Panc1 (cell line): ENCODE data around the gene DRP2. TPM values are rescaled to one million over a fixed set of nuclear protein-coding genes. Genes with fewer than 3 reads are reported as not detected.

ENCODE experiments used
- ATAC-seq: fragments of 200-7000 bp; cut with Tn5 transposase; 2 replicates; pipeline ENCODE4 v1.9.1; 2020; ENCODE audit warnings: mild to moderate bottlenecking, moderate library complexity
- BruUV-seq: library from RNA; stranded (reverse); fragments of 400-500 nt; replicated peaks from 2 replicates; lab custom pipeline; 2021; lab: Mats Ljungman, UMichigan
- CTCF ChIA-PET: fragments of 300-600 bp; sonication (Branson Sonifier 250); formaldehyde crosslinking; loops from one replicate; lab custom pipeline; 2022; ENCODE audit warnings: antibody characterized with exemption; lab: Charles Lee
- POLR2A ChIA-PET: fragments of 300-600 bp; sonication (Branson Sonifier 250); formaldehyde crosslinking; loops from one replicate; lab custom pipeline; 2022; ENCODE audit warnings: antibody characterized with exemption; lab: Charles Lee
- DNase-seq: peaks from one replicate; pipeline ENCODE4 v3.0.0-alpha.2; 2010; ENCODE audit warnings: low read depth, low spot score
- H3K27ac ChIP-seq: 2 replicates; pipeline ENCODE4 v1.5.1; 2011; ENCODE audit warnings: mild to moderate bottlenecking, low read length, inconsistent platforms
- H3K27me3 ChIP-seq: fragments of 200-500 bp; sonication (Bioruptor generic); 2 replicates; pipeline ENCODE4 v1.6.0; 2014; ENCODE audit warnings: low read length, inconsistent platforms; ENCODE audit not compliant: control insufficient read depth, insufficient read depth
- H3K36me3 ChIP-seq: fragments of 200-500 bp; sonication (Bioruptor generic); 2 replicates; pipeline ENCODE4 v1.5.1; 2014; ENCODE audit warnings: inconsistent platforms, mild to moderate bottlenecking, low read length, moderate library complexity; ENCODE audit not compliant: control insufficient read depth, insufficient read depth
- H3K4me1 ChIP-seq: 2 replicates; pipeline ENCODE4 v1.5.1; 2011; ENCODE audit warnings: inconsistent platforms, mild to moderate bottlenecking, low read length, moderate library complexity; ENCODE audit not compliant: control insufficient read depth, insufficient read depth
- H3K4me3 ChIP-seq, 2 experiments: 2 replicates each; pipeline ENCODE4 v1.5.1; 2011 to 2012; ENCODE audit warnings: low read depth in 2 of 2, low read length in 2 of 2, mild to moderate bottlenecking in 2 of 2, inconsistent platforms in 1 of 2, moderate library complexity in 1 of 2
- H3K9me3 ChIP-seq: fragments of 200-500 bp; sonication (Bioruptor generic); 2 replicates; pipeline ENCODE4 v1.5.1; 2014; ENCODE audit warnings: low read depth, mild to moderate bottlenecking, inconsistent platforms, low read length, moderate library complexity; ENCODE audit not compliant: control insufficient read depth, insufficient read depth
- POLR2AphosphoS5 ChIP-seq: IDR thresholded peaks from 2 replicates; pipeline ENCODE4 v1.6.1; 2012; ENCODE audit warnings: mild to moderate bottlenecking, low read depth, low read length, moderate library complexity
- REST ChIP-seq, 2 experiments: IDR thresholded peaks; 2 replicates each; pipeline ENCODE4 v1.6.1; 2011 to 2012; ENCODE audit warnings: low read depth in 2 of 2, control low read depth in 1 of 2, low read length in 1 of 2, mild to moderate bottlenecking in 1 of 2, moderate library complexity in 1 of 2; ENCODE audit not compliant: insufficient read depth in 1 of 2
- SIN3A ChIP-seq: IDR thresholded peaks from 2 replicates; pipeline ENCODE4 v1.6.1; 2012; ENCODE audit warnings: low read depth, mild to moderate bottlenecking, low read length, moderate library complexity, borderline replicate concordance; ENCODE audit not compliant: insufficient read depth
- TCF7L2 ChIP-seq: IDR thresholded peaks from 2 replicates; pipeline ENCODE4 v1.6.1; 2011; ENCODE audit warnings: mild to moderate bottlenecking, low read depth, low read length, inconsistent platforms
- in situ Hi-C: cut with HindIII; loops from 2 replicates; pipeline ENCODE4 v1.10.0; 2016; ENCODE audit warnings: low sequenced_read_pairs, low pct_unique_long_range_greater_than_20kb
- intact Hi-C: fragments of 100-400 bp; cut with micrococcal nuclease; formaldehyde crosslinking; loops from one replicate; pipeline ENCODE4 v1.10.0; 2022; ENCODE audit not compliant: unreplicated experiment
- total RNA-seq: library from RNA; stranded (reverse); gene quantifications from one replicate; pipeline ENCODE4 v1.2.1, GENCODE V29; 2021; ENCODE audit not compliant: unreplicated experiment
- TF ChIP-seq, protein P1 (sequence below): fragments of 450-650 bp; IDR thresholded peaks from 2 replicates; pipeline ENCODE4 v1.5.1; 2017; ENCODE audit warnings: mild to moderate bottlenecking

Gene DRP2
- total RNA-seq, 1 experiment from 2014 or later, result 0.15 TPM

GRCh38 chrX:101231080-101231479, 11.5 kb downstream of the DRP2 start:
- no peaks in the 10 kb centered on the region for H3K36me3 ChIP-seq
- in situ Hi-C loops (no loop called here), intact Hi-C loops (no loop called here)
- H3K4me3 ChIP-seq, result no peak overlapping the region
- no peak for TF ChIP-seq TCF7L2
- no peaks in the 10 kb centered on the region for H3K9me3 ChIP-seq
- DNase-seq, result no peak
- H3K27me3 ChIP-seq, result peaks cover 2% of the 10 kb centered on the region
- no TSS peak for BruUV-seq
- no peaks in the 10 kb centered on the region for H3K4me1 ChIP-seq
- CTCF ChIA-PET, result no interaction called here
- H3K27ac ChIP-seq, result no peak overlapping the region
- no peak for ATAC-seq
- POLR2A ChIA-PET, result no interaction called here

DNA sequence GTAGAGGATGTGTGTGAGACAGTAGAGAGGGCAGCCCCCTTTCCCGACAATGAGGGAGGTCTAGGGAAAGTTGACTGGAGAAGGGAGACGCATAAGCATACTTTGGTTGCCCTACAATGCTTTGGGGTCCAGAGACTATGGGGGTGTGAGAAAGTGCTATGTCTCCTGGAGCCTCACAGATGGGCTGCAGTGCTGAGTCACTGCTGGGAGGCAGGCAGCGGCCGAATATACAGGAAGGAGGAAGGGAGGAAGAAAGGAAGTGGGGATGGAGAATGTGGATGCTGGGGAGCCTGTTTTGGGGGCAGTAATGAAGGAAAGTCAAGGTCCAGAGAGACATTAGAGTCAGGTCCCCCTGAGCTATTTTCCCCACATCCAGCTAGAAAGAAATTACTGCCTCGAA, 12.7 kb downstream of the DRP2 start:
- no peaks in the 10 kb centered on the region for H3K4me1 ChIP-seq
- in situ Hi-C loops (no loop called here), intact Hi-C loops (no loop called here)
- ChIA-PET POLR2A (no interaction called here), CTCF (no interaction called here)
- ATAC-seq, result no peak
- TF ChIP-seq REST (IDR thresholded peaks at IDR 0.05; ENCODE audit: insufficient read depth in 1 of 2, low read depth in 2 of 2, low read length in 1 of 2) (no peak), SIN3A (no peak), TCF7L2 (no peak), POLR2AphosphoS5 (no peak)
- TF ChIP-seq, protein P1, sequence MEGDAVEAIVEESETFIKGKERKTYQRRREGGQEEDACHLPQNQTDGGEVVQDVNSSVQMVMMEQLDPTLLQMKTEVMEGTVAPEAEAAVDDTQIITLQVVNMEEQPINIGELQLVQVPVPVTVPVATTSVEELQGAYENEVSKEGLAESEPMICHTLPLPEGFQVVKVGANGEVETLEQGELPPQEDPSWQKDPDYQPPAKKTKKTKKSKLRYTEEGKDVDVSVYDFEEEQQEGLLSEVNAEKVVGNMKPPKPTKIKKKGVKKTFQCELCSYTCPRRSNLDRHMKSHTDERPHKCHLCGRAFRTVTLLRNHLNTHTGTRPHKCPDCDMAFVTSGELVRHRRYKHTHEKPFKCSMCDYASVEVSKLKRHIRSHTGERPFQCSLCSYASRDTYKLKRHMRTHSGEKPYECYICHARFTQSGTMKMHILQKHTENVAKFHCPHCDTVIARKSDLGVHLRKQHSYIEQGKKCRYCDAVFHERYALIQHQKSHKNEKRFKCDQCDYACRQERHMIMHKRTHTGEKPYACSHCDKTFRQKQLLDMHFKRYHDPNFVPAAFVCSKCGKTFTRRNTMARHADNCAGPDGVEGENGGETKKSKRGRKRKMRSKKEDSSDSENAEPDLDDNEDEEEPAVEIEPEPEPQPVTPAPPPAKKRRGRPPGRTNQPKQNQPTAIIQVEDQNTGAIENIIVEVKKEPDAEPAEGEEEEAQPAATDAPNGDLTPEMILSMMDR, result no peak
- no peak overlapping the region for H3K4me3 ChIP-seq
- H3K27me3 ChIP-seq, result peaks cover 2% of the 10 kb centered on the region
- H3K27ac ChIP-seq, result no peak overlapping the region
- DNase-seq, result no peak
- no peaks in the 10 kb centered on the region for H3K36me3 ChIP-seq
- H3K9me3 ChIP-seq, result no peaks in the 10 kb centered on the region
- BruUV-seq, result no TSS peak

DNA sequence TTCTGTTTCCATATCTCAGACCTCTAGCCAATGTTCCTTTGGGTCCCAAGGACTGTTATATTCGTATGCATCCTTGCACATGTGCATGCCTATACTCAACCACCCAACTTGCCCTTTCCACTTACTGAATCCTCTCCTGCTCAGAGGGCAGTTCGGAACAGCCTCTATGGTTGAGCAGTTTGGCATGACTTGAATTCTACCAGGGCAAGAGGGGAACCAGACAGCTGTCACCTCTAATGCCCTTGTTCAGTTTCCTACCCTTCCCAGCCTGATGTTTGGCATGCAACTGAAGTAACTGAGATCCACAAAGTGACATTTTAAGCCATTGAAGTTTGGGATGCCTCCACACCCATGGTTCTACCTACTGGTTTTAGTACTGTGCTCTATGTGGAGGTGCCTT, 17.5 kb downstream of the DRP2 start:
- intact Hi-C loops, result no loop called here
- Histone ChIP-seq H3K9me3 (no peaks in the 10 kb centered on the region), H3K4me3 (no peak overlapping the region), H3K27ac (no peak overlapping the region), H3K36me3 (no peaks in the 10 kb centered on the region), H3K4me1 (no peaks in the 10 kb centered on the region), H3K27me3 (no peaks in the 10 kb centered on the region; the same call in none of the 2 replicates)
- no peak for ATAC-seq
- TF ChIP-seq SIN3A, result no peak
- no peak for TF ChIP-seq TCF7L2
- no peak for TF ChIP-seq POLR2AphosphoS5
- TF ChIP-seq REST (IDR thresholded peaks at IDR 0.05; ENCODE audit: insufficient read depth in 1 of 2, low read depth in 2 of 2, low read length in 1 of 2), result no peak
- TF ChIP-seq, protein P1, result no peak
- no TSS peak for BruUV-seq
- POLR2A ChIA-PET, result interaction anchor here (0.6 kb wide), 1 partner anchor 19 kb away, joined by 4 read pairs; no protein-coding TSS in a partner anchor
- CTCF ChIA-PET, result no interaction called here
- in situ Hi-C loops, result no loop called here
- no peak for DNase-seq
